Measurements from ENCODE around the gene DARS1.

The DARS1 gene

DNA sequence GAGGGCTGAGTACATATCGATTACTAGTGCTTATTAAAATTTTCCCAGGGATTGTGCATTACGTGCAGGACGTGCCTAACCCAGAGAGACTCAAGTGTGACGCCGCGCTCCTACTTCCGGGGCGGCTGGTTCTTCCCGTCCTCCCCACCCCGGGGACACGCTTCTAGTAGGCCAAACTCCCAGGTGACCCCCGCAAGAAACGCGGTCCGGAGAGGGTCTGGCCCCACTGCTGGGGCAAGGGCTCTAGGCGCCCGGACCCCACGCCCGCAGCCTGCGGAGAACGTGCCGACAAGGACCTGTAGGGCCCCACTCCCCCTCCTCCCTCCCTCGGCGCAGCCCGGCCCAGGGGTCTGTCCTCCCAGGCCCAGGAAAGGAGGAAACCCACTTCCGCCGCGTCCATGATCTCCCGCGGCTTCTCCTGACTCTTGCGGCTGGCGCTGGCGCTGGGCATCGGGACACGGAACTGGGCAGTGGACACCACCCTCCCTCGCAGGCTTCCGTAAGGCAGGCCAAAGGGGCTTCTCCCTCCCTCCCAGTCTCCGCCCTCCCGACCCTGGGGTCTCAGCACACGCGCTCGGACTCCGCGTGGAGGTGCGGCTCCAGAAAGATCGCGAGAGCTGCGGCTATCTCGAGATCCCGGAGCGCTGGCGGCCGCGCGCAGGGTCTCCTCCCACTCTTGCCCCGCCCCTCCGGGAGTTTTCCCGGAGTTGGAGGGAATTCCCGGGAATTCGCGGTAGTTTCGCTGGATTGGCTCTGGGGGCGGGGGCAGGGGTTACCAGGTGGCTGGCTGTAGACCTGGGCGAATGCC, at the start of gene DARS1:
DARS1 (minus strand) TSS at position 609 of the 808 bp plus-strand sequence; CDS start at position 451, 158 bp downstream.
- Histone ChIP-seq H3K4me1 (ENCODE audit: insufficient read depth, low read length) (peaks cover 12% of the 10 kb centered on the region), H3K4me3 (ENCODE audit: low read length) (peak within 1 kb of the TSS; percentile 77), H3K27me3 (ENCODE audit: insufficient read depth, low read length) (no peaks in the 10 kb centered on the region), H2AFZ (ENCODE audit: low read depth, low read length) (peak within 1 kb of the TSS; percentile 86), H3K36me3 (ENCODE audit: insufficient read depth, low read length) (peaks cover 13% of the 10 kb centered on the region), H3K9me3 (ENCODE audit: low read length) (no peaks in the 10 kb centered on the region)

GRCh38 chr2:136034629-136035028, 49.2 kb upstream of the DARS1 start:
- no peaks in the 10 kb centered on the region for H3K27me3 ChIP-seq (ENCODE audit: insufficient read depth, low read length)
- no peaks in the 10 kb centered on the region for H3K9me3 ChIP-seq (ENCODE audit: low read length)
- H3K4me1 ChIP-seq (ENCODE audit: insufficient read depth, low read length), result peaks cover 15% of the 10 kb centered on the region
- no peak overlapping the region for H3K4me3 ChIP-seq (ENCODE audit: low read length)
- H2AFZ ChIP-seq (ENCODE audit: low read depth, low read length), result no peak overlapping the region
- no peaks in the 10 kb centered on the region for H3K36me3 ChIP-seq (ENCODE audit: insufficient read depth, low read length)

DNA sequence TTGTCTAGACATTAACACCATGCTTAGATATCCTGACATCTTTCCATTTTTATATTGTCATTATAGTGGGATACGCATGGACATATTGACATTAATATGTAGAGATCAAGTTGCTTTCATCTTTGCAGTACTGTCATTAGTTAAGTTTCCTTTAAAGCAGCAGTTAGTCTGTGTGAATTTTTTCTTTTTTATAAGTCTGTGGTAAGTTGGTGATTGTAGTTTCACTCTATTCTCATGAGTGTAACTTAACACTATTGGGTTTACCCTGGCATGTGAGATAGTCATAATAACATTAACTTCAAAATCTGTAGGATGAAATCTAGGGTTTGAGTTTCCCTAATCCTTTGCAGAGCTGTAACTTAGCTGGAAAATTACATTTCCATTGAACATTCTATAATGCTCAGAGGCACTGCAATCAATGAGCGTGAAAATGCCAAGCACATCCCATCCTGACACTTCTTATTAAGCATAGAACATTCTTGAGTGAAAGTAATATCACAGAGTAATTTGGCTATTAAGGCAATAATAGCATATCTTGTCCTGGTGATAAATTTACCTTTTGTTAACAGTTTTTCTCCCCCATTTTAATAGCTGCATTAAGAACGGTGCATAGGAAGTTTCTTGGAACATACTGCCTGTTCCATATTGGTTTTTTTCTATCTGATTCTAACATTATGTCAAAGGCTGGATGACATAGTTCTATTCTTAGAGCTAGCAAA, 47.5 kb upstream of the DARS1 start:
- Histone ChIP-seq H3K9me3 (ENCODE audit: low read length) (no peaks in the 10 kb centered on the region), H2AFZ (ENCODE audit: low read depth, low read length) (no peak overlapping the region), H3K4me1 (ENCODE audit: insufficient read depth, low read length) (peaks cover 15% of the 10 kb centered on the region), H3K27me3 (ENCODE audit: insufficient read depth, low read length) (no peaks in the 10 kb centered on the region), H3K4me3 (ENCODE audit: low read length) (no peak overlapping the region), H3K36me3 (ENCODE audit: insufficient read depth, low read length) (no peaks in the 10 kb centered on the region)

DNA sequence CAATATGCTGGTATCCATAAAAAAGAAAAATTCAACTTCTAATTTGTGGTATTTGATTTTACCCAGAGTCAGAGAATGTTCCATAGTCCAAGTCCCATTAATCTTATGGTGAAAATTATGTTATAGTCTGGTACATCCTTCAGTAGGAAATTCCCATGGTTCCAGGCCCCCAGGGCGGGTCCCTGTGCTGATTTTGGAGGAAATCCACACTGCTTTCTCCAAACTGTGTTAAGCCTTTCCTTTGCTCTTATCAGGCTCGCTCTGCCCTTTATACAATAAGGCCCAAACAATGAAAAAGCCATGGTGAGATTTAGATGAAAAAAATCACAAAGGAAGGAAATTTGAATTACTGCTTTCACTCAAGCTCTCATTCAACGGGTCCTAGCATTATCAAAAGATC, 46.8 kb upstream of the DARS1 start:
- Histone ChIP-seq H3K4me1 (ENCODE audit: insufficient read depth, low read length) (peaks cover 20% of the 10 kb centered on the region), H3K4me3 (ENCODE audit: low read length) (no peak overlapping the region), H3K36me3 (ENCODE audit: insufficient read depth, low read length) (no peaks in the 10 kb centered on the region), H3K27me3 (ENCODE audit: insufficient read depth, low read length) (no peaks in the 10 kb centered on the region), H3K9me3 (ENCODE audit: low read length) (no peaks in the 10 kb centered on the region), H2AFZ (ENCODE audit: low read depth, low read length) (no peak overlapping the region)

DNA sequence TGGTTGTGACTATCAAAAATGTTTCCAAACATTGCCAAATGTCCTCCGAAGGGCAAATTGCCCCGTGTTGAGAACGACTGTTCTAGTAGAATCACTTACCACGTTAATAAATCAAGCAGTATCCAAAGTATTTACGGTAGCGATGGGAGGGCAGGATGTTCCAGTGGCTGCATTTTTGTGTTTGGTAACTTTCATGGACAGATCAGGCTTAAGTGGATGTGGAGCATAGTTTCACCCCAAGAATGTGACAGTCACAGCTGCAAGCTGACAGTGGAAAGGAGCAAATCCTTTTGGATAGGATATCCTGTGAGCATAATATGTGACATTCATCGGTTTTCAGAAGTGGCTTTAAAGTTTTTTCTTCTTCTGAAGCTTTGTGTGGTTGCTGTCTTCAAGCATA, 46.3 kb upstream of the DARS1 start:
- H3K9me3 ChIP-seq (ENCODE audit: low read length), result no peaks in the 10 kb centered on the region
- no peaks in the 10 kb centered on the region for H3K36me3 ChIP-seq (ENCODE audit: insufficient read depth, low read length)
- no peak overlapping the region for H3K4me3 ChIP-seq (ENCODE audit: low read length)
- peaks cover 25% of the 10 kb centered on the region for H3K4me1 ChIP-seq (ENCODE audit: insufficient read depth, low read length)
- H3K27me3 ChIP-seq (ENCODE audit: insufficient read depth, low read length), result no peaks in the 10 kb centered on the region
- no peak overlapping the region for H2AFZ ChIP-seq (ENCODE audit: low read depth, low read length)

GRCh38 chr2:136030406-136030805, 45.0 kb upstream of the DARS1 start:
- Histone ChIP-seq H3K4me3 (ENCODE audit: low read length) (no peak overlapping the region), H3K36me3 (ENCODE audit: insufficient read depth, low read length) (no peaks in the 10 kb centered on the region), H2AFZ (ENCODE audit: low read depth, low read length) (no peak overlapping the region), H3K4me1 (ENCODE audit: insufficient read depth, low read length) (peaks cover 29% of the 10 kb centered on the region), H3K9me3 (ENCODE audit: low read length) (no peaks in the 10 kb centered on the region), H3K27me3 (ENCODE audit: insufficient read depth, low read length) (no peaks in the 10 kb centered on the region)

- H3K4me3 ChIP-seq (ENCODE audit: low read length), result no peak overlapping the region
- H3K36me3 ChIP-seq (ENCODE audit: insufficient read depth, low read length), result no peaks in the 10 kb centered on the region
- no peaks in the 10 kb centered on the region for H3K27me3 ChIP-seq (ENCODE audit: insufficient read depth, low read length)
- peaks cover 37% of the 10 kb centered on the region for H3K4me1 ChIP-seq (ENCODE audit: insufficient read depth, low read length)
- H3K9me3 ChIP-seq (ENCODE audit: low read length), result no peaks in the 10 kb centered on the region
- H2AFZ ChIP-seq (ENCODE audit: low read depth, low read length), result no peak overlapping the region
Measured at GRCh38 chr2:136029149-136029548, 43.7 kb upstream of the DARS1 start.

GRCh38 chr2:136028001-136028400, 42.6 kb upstream of the DARS1 start:
- H3K4me1 ChIP-seq (ENCODE audit: insufficient read depth, low read length), result peaks cover 47% of the 10 kb centered on the region
- H3K36me3 ChIP-seq (ENCODE audit: insufficient read depth, low read length), result no peaks in the 10 kb centered on the region
- H3K27me3 ChIP-seq (ENCODE audit: insufficient read depth, low read length), result no peaks in the 10 kb centered on the region
- no peaks in the 10 kb centered on the region for H3K9me3 ChIP-seq (ENCODE audit: low read length)
- no peak overlapping the region for H3K4me3 ChIP-seq (ENCODE audit: low read length)
- H2AFZ ChIP-seq (ENCODE audit: low read depth, low read length), result no peak overlapping the region

GRCh38 chr2:136027112-136027511, 41.7 kb upstream of the DARS1 start:
- no peak overlapping the region for H3K4me3 ChIP-seq (ENCODE audit: low read length)
- H3K36me3 ChIP-seq (ENCODE audit: insufficient read depth, low read length), result no peaks in the 10 kb centered on the region
- peaks cover 53% of the 10 kb centered on the region for H3K4me1 ChIP-seq (ENCODE audit: insufficient read depth, low read length)
- H2AFZ ChIP-seq (ENCODE audit: low read depth, low read length), result no peak overlapping the region
- H3K27me3 ChIP-seq (ENCODE audit: insufficient read depth, low read length), result no peaks in the 10 kb centered on the region
- no peaks in the 10 kb centered on the region for H3K9me3 ChIP-seq (ENCODE audit: low read length)

DNA sequence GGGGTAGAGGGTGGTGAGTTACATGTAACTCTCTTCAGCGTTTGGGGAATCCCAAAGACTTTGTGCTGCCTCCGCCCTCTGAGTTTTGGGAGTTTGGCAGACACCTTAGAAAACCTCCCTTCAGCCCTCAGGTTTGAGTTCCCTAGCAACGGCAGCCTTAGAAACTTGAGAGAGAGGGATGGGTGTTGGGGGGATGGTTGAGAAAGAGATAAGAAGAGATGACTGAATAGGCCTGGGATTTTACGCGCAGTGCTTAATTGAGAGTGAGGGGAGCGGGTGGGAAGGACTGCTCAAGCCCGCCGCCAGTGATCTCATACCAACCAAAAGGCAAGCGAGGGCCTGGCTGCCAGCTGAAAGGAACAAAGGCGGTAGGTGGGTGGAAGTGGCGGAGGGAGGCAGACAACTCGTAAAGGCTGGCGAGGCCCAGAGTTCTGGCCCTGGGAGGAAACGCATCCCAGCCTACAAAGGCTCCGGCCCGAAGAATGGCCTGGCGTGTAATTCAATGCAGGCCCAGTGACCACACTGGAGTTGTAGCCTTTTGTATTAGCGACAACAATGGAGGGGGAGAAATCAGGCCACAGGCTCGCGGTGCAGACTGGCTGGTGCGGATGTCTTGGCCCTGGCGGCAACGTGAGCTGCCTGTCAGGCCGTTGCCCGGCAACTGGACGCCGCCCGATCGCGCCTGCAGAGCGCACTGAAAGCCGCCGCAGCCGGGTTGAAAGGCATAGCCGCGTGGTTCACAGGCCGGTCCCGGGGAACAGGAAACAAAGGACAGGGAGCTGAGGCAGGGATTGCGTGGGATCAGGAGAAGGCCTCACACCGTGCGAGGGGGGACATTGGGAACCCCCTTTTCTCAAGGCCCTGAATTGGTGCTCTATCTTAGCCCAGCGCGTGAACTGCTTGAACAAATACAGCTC, 39.9 kb upstream of the DARS1 start:
- Histone ChIP-seq H3K4me1 (ENCODE audit: insufficient read depth, low read length) (peaks cover 64% of the 10 kb centered on the region), H3K4me3 (ENCODE audit: low read length) (peak overlapping the region; percentile 34), H2AFZ (ENCODE audit: low read depth, low read length) (peak overlapping the region; percentile 69), H3K27me3 (ENCODE audit: insufficient read depth, low read length) (no peaks in the 10 kb centered on the region), H3K36me3 (ENCODE audit: insufficient read depth, low read length) (no peaks in the 10 kb centered on the region), H3K9me3 (ENCODE audit: low read length) (no peaks in the 10 kb centered on the region)

DNA sequence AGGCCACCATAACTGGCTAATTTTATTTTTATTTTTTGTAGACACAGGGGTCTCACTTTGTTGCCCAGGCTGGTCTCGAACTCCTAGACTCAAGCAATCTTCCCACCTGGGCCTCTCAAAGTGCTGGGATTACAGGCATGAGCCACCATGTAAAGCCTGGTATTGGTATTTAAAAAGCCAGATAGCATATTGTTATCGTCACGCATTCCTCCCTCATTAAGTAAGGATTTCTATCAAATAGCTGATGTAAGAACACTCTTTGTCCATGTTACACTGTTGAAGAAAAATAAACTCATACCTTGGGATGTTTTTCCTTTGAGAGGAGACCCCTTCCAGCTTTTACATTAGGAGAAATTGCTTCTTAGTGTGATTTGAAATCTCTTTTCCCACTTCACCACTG, 39.2 kb upstream of the DARS1 start:
- H3K9me3 ChIP-seq (ENCODE audit: low read length), result no peaks in the 10 kb centered on the region
- H3K27me3 ChIP-seq (ENCODE audit: insufficient read depth, low read length), result no peaks in the 10 kb centered on the region
- H3K4me1 ChIP-seq (ENCODE audit: insufficient read depth, low read length), result peaks cover 70% of the 10 kb centered on the region
- no peaks in the 10 kb centered on the region for H3K36me3 ChIP-seq (ENCODE audit: insufficient read depth, low read length)
- peak overlapping the region; percentile 30 for H2AFZ ChIP-seq (ENCODE audit: low read depth, low read length)
- H3K4me3 ChIP-seq (ENCODE audit: low read length), result peak overlapping the region; percentile 34

DNA sequence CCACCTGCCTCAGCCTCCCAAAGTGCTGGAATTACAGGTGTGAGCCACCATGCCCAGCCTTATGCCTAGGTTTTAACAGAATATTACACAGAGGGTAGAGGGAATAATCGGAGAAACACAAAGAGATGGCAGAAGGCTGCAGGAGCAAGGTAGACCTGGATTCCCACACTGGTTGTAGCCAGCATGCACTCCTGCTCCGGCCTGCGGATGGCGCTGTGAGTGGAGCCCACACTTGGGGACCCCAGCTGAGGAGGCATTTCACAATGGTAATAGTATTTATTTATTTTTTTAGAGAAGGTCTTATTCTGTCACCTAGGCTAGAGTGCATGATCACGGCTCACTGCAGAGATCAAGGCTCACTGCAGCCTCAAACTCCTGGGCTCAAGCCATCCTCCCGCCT, 38.8 kb upstream of the DARS1 start:
- H3K4me1 ChIP-seq (ENCODE audit: insufficient read depth, low read length), result peaks cover 72% of the 10 kb centered on the region

GRCh38 chr2:136023416-136023815, 38.0 kb upstream of the DARS1 start:
- no peaks in the 10 kb centered on the region for H3K27me3 ChIP-seq (ENCODE audit: insufficient read depth, low read length)
- no peaks in the 10 kb centered on the region for H3K9me3 ChIP-seq (ENCODE audit: low read length)
- H3K36me3 ChIP-seq (ENCODE audit: insufficient read depth, low read length), result no peaks in the 10 kb centered on the region
- H3K4me3 ChIP-seq (ENCODE audit: low read length), result no peak overlapping the region
- peaks cover 72% of the 10 kb centered on the region for H3K4me1 ChIP-seq (ENCODE audit: insufficient read depth, low read length)
- H2AFZ ChIP-seq (ENCODE audit: low read depth, low read length), result no peak overlapping the region

More for the DNA sequence above, 38.8 kb upstream of the DARS1 start:
- no peak overlapping the region for H2AFZ ChIP-seq (ENCODE audit: low read depth, low read length)
- H3K4me3 ChIP-seq (ENCODE audit: low read length), result peak overlapping the region; percentile 34
- no peaks in the 10 kb centered on the region for H3K9me3 ChIP-seq (ENCODE audit: low read length)
- no peaks in the 10 kb centered on the region for H3K27me3 ChIP-seq (ENCODE audit: insufficient read depth, low read length)
- H3K36me3 ChIP-seq (ENCODE audit: insufficient read depth, low read length), result no peaks in the 10 kb centered on the region
